ENCODE measurements around the gene OR10P1. TPM values are rescaled to one million over a fixed set of nuclear protein-coding genes. Genes with fewer than 3 reads are reported as not detected.

The OR10P1 gene
- total RNA-seq, 6 experiments from 2014 or later = not detected

GRCh38 chr12:55653031-55653430 is 16.3 kb downstream of the OR10P1 start:
- ATAC-seq = no peak
- Histone ChIP-seq H3K4me1 (peaks cover 0 to 7% (median 2%) of the 10 kb centered on the region in 4 donors), H3K27me3 (no peaks in the 10 kb centered on the region), H3K9me3 (no peaks in the 10 kb centered on the region), H3K4me3 (no peak overlapping the region), H3K36me3 (no peaks in the 10 kb centered on the region), H3K27ac (no peak overlapping the region)
- TF ChIP-seq POLR2A (IDR thresholded peaks at IDR 0.05) = no peak
- TF ChIP-seq CTCF (IDR thresholded peaks at IDR 0.05) = no peak
- WGBS (ENCODE audit: insufficient coverage, low coverage, low lambda C conversion rate, missing lambda C conversion rate) = 62% methylated on average over 3 of the region's 3 CpGs
- no peak for DNase-seq
- intact Hi-C loops (cut with DNase I) = no loop called here

- peak in 1 of 3 donors; percentile 40 for DNase-seq
Observed at GRCh38 chr12:55654511-55655214, 18.0 kb downstream of the OR10P1 start.

GRCh38 chr12:55657212-55657611 is 20.5 kb downstream of the OR10P1 start:
- Histone ChIP-seq H3K36me3 (no peaks in the 10 kb centered on the region), H3K27me3 (no peaks in the 10 kb centered on the region), H3K4me3 (no peak overlapping the region), H3K4me1 (peaks cover 0 to 17% (median 4%) of the 10 kb centered on the region in 4 donors), H3K9me3 (no peaks in the 10 kb centered on the region), H3K27ac (no peak overlapping the region)
- no CpG with 5 or more reads among the region's 4 CpGs for WGBS (ENCODE audit: insufficient coverage, low coverage, low lambda C conversion rate, missing lambda C conversion rate)
- intact Hi-C loops (cut with DNase I) = no loop called here
- ATAC-seq (no peak), DNase-seq (no peak)
- no peak for TF ChIP-seq CTCF (IDR thresholded peaks at IDR 0.05)
- no peak for TF ChIP-seq POLR2A (IDR thresholded peaks at IDR 0.05)

More at GRCh38 chr12:55654511-55655214, 18.0 kb downstream of the OR10P1 start:
- Histone ChIP-seq H3K27ac (no peak overlapping the region), H3K4me1 (peaks cover 0 to 17% (median 4%) of the 10 kb centered on the region in 4 donors), H3K9me3 (no peaks in the 10 kb centered on the region), H3K36me3 (no peaks in the 10 kb centered on the region), H3K4me3 (no peak overlapping the region), H3K27me3 (no peaks in the 10 kb centered on the region)
- ATAC-seq = no peak
- WGBS (ENCODE audit: insufficient coverage, low coverage, low lambda C conversion rate, missing lambda C conversion rate) = 85% methylated on average over 11 of the region's 17 CpGs
- intact Hi-C loops (cut with DNase I) = no loop called here
- TF ChIP-seq CTCF (IDR thresholded peaks at IDR 0.05) (no peak), POLR2A (IDR thresholded peaks at IDR 0.05) (no peak)

GRCh38 chr12:55658212-55658611 is 21.5 kb downstream of the OR10P1 start:
- no peaks in the 10 kb centered on the region for H3K9me3 ChIP-seq
- 40% methylated on average over 4 of the region's 6 CpGs for WGBS (ENCODE audit: insufficient coverage, low coverage, low lambda C conversion rate, missing lambda C conversion rate)
- TF ChIP-seq CTCF (IDR thresholded peaks at IDR 0.05) (no peak), POLR2A (IDR thresholded peaks at IDR 0.05) (no peak)
- H3K4me1 ChIP-seq = peaks cover 0 to 17% (median 4%) of the 10 kb centered on the region in 4 donors
- intact Hi-C loops (cut with DNase I) = no loop called here
- DNase-seq = peak in 1 of 3 donors; percentile 23
- ATAC-seq = peak in 3 of 4 donors; percentile 4 to 15 (median 12)
- no peaks in the 10 kb centered on the region for H3K36me3 ChIP-seq
- H3K27me3 ChIP-seq = no peaks in the 10 kb centered on the region
- H3K4me3 ChIP-seq = no peak overlapping the region
- no peak overlapping the region for H3K27ac ChIP-seq
